ENCODE results near the gene FKBP1C.

DNA sequence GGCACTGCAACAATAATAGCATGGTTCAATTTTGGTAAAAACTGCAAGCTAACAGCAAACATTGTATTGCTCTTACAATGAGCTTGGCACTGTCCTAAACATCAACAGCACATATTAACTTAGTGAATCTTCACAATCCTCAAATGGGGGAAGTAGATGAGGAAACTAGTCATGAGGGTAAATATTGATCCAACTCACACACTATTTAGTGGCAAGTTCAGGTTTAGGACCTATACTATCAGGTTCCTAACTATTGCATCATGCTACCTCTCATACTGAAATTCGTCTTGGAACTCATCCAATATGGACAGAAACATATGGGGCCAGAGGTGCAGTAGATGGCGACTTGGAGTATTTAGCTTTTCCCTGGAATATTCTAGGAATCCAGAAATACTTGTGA is 34.2 kb downstream of the FKBP1C start:
- TF ChIP-seq CHD1 (IDR thresholded peaks at IDR 0.05; ENCODE audit: low read depth, low read length) = no peak
- no peak for TF ChIP-seq USF2 (IDR thresholded peaks at IDR 0.05; ENCODE audit: low read depth, low read length)
- TF ChIP-seq, protein P1, sequence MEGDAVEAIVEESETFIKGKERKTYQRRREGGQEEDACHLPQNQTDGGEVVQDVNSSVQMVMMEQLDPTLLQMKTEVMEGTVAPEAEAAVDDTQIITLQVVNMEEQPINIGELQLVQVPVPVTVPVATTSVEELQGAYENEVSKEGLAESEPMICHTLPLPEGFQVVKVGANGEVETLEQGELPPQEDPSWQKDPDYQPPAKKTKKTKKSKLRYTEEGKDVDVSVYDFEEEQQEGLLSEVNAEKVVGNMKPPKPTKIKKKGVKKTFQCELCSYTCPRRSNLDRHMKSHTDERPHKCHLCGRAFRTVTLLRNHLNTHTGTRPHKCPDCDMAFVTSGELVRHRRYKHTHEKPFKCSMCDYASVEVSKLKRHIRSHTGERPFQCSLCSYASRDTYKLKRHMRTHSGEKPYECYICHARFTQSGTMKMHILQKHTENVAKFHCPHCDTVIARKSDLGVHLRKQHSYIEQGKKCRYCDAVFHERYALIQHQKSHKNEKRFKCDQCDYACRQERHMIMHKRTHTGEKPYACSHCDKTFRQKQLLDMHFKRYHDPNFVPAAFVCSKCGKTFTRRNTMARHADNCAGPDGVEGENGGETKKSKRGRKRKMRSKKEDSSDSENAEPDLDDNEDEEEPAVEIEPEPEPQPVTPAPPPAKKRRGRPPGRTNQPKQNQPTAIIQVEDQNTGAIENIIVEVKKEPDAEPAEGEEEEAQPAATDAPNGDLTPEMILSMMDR (conservative IDR thresholded peaks at IDR 0.05; ENCODE audit: low read depth, low read length) = no peak
